Activated T-cell treated with anti-CD3 and anti-CD28 coated beads, Interleukin-2, amount 50 U/mL, for 72 hours (primary cell): ENCODE results near the gene UBXN10. TPM values are rescaled to one million over a fixed set of nuclear protein-coding genes. Genes with fewer than 3 reads are reported as not detected.

Experiments used
- ATAC-seq, 2 donors: fragments of 150-1000 bp; cut with Tn5 transposase; replicated peaks in 1 of 2; 2 replicates each; pipeline ENCODE4 v1.10.0; 2021; ENCODE audit warnings: moderate library complexity in 2 of 2, mild to moderate bottlenecking in 1 of 2
- DNase-seq, 2 donors: peaks; one replicate each; pipeline ENCODE4 v3.0.0; 2021 to 2022; ENCODE audit warnings: mixed read lengths in 1 of 2
- H3K27ac Mint-ChIP-seq: one replicate; pipeline ENCODE4 v1.8.0; 2022; ENCODE audit warnings: mild to moderate bottlenecking, moderate library complexity, mixed read lengths
- H3K27me3 Mint-ChIP-seq: one replicate; pipeline ENCODE4 v1.8.0; 2022; ENCODE audit warnings: low read depth, mixed read lengths
- H3K36me3 Mint-ChIP-seq, 2 donors: one replicate each; pipeline ENCODE4 v1.8.0; 2022; ENCODE audit warnings: mixed read lengths in 2 of 2, mild to moderate bottlenecking in 1 of 2; ENCODE audit not compliant: insufficient read depth in 2 of 2
- H3K4me1 Mint-ChIP-seq: one replicate; pipeline ENCODE4 v1.8.0; 2022; ENCODE audit warnings: low read depth, mixed read lengths
- H3K4me3 Mint-ChIP-seq, 2 donors: one replicate each; pipeline ENCODE4 v1.8.0; 2022; ENCODE audit warnings: mild to moderate bottlenecking in 2 of 2, mixed read lengths in 2 of 2, moderate library complexity in 2 of 2
- H3K9me3 Mint-ChIP-seq, 2 donors: one replicate each; pipeline ENCODE4 v1.8.0; 2022; ENCODE audit warnings: mixed read lengths in 2 of 2
- total RNA-seq, 2 donors: library from RNA; stranded (reverse); gene quantifications; one replicate each; pipeline ENCODE4 v1.2.3, GENCODE V29; 2022

The UBXN10 gene
- total RNA-seq, 2 donors from 2014 or later: 0.91 to 0.93 TPM

DNA sequence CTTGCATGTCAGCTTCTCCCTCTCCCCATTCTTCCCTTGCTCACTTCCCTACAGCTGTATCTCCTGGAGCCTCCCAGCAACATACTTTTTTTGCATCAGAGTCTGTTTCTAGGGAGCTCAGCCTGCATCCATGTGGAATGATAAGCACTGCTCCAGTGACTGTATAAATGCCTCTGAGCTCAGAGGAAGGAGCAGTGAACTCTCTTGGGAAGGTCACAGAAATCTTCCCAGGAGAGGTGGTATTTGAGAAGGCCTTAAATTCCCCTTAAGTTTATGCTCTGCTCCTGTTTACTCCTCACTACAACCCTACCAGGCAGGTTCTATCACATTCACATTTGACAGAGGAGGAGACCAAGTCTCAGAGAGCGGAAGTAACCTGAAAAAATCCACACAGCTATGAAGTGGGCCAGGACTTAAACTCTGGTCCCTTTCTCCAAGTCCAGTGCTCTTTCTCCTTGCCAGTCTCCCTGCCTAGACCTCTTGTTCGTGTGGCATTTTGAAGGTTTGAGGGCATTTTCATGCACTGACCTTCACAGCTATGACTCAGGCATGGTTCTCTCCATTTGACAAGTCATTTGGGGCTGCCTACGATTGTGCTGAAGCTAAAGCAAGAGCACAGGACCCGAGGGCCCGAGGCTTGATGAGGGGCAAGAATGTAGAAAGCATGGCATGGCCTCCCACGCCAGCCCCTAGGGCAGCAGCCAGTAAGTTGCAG lies 5.6 kb upstream of the UBXN10 start:
- DNase-seq (no peak), ATAC-seq (no peak)
- Mint-ChIP-seq H3K9me3 (peaks cover 4 to 9% of the 10 kb centered on the region in 2 donors), H3K36me3 (peaks cover 4% of the 10 kb centered on the region in 2 donors), H3K27me3 (peaks cover 8% of the 10 kb centered on the region), H3K27ac (no peak overlapping the region), H3K4me1 (peaks cover 35% of the 10 kb centered on the region), H3K4me3 (no peak overlapping the region)

DNA sequence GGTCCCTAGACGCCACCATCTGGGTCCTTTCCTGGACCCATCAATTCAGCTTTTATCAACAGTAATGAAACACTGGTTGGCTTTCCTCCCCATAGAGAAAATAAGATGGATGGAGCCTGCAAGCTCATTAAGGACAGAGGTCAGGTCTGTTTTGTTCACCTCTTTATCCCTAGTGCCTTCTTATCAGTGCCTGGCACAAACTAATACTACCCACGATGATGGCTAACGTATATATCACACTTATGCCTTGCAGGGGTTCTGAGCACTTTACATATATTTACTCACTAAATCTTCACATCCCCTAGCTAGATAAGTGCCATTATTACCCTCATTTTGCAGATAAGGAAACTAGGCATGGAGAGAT lies 5.1 kb upstream of the UBXN10 start:
- ATAC-seq: no peak
- H3K4me3 Mint-ChIP-seq: no peak overlapping the region
- peaks cover 8% of the 10 kb centered on the region for H3K27me3 Mint-ChIP-seq
- no peak overlapping the region for H3K27ac Mint-ChIP-seq
- peaks cover 4% of the 10 kb centered on the region in 2 donors for H3K36me3 Mint-ChIP-seq
- H3K9me3 Mint-ChIP-seq: peaks cover 4 to 9% of the 10 kb centered on the region in 2 donors
- H3K4me1 Mint-ChIP-seq: peaks cover 33% of the 10 kb centered on the region
- no peak for DNase-seq

DNA sequence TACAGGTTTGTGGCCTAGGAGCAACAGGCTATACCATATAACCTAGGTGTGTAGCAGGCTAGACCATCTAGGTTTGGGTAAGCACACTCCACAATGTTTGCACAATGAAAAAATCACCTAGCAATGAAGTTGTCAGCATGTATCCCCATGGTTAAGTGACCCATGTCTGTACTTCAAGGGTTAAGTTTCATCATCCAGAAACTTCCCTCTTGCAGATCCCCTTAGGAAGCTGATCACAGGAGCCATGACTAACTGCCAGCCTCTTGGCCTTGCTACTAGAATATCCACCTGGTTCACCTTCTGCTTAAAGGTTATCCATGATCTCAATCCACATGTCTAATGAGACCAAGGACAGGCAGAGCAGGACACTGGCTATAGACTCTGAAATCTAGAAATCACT lies 3.5 kb upstream of the UBXN10 start:
- DNase-seq (no peak), ATAC-seq (no peak)
- Mint-ChIP-seq H3K4me3 (no peak overlapping the region), H3K27ac (no peak overlapping the region), H3K27me3 (peaks cover 8% of the 10 kb centered on the region), H3K9me3 (peaks cover 4 to 9% of the 10 kb centered on the region in 2 donors), H3K4me1 (peaks cover 43% of the 10 kb centered on the region), H3K36me3 (peaks cover 4% of the 10 kb centered on the region in 2 donors)

DNA sequence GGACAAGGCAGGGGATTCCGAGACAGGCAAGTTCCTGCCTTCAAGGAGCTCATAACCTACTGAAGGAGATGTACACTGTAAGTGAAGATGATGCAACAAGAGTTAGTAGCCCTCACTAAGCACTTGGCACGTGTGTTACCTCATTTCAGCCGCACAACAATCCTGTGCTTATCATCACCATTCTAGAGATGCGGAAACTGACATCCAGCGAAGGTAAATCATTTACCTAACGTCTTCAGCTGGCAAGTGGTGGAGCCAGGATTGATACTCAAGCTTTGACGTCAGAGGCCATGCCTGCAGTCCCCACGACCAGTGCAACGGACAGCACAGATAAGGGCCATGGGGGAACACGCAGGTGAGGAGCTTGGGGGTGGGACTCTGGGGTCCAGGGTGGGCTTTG lies 2.9 kb upstream of the UBXN10 start:
- Mint-ChIP-seq H3K4me3 (no peak overlapping the region), H3K27ac (no peak overlapping the region), H3K9me3 (peaks cover 4 to 9% of the 10 kb centered on the region in 2 donors), H3K4me1 (peaks cover 49% of the 10 kb centered on the region), H3K27me3 (peaks cover 13% of the 10 kb centered on the region), H3K36me3 (peaks cover 4% of the 10 kb centered on the region in 2 donors)
- ATAC-seq (no peak), DNase-seq (no peak)

DNA sequence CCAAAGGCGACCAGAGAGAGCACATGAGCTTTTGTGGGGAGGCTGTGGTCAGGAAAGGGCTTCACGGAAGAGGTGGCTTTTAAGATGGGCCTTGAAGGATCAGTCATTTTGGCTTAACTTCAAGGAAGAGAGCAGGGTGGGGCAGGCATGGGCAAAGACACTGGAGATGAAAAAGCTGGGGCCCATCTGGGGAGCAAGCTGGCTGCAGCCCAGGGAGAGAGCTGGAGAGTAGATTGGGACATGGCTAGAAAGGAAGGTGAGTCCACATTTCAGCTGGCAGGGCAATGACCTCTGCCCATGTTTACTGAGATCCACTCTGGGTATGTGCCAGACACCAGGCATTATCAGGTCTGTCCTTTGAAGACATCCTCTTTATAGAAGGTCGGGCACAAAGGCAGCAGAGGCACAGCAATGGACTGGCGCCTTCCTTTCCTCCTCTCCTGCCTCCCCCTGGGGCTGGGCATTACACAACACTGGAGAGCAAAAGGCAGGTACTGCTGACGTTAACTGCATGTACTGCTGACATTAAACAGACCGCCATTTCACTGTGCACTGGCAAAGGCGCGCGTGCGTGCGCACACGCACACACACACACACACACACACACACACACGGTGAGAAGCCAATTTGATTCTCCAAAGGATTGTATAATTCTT lies 2.2 kb upstream of the UBXN10 start:
- ATAC-seq (no peak), DNase-seq (no peak)
- Mint-ChIP-seq H3K4me1 (peaks cover 56% of the 10 kb centered on the region), H3K27ac (no peak overlapping the region), H3K36me3 (peaks cover 4% of the 10 kb centered on the region in 2 donors), H3K4me3 (peak overlapping the region in 1 of 2 donors; percentile 80), H3K9me3 (peaks cover 4 to 9% of the 10 kb centered on the region in 2 donors), H3K27me3 (peaks cover 20% of the 10 kb centered on the region)

DNA sequence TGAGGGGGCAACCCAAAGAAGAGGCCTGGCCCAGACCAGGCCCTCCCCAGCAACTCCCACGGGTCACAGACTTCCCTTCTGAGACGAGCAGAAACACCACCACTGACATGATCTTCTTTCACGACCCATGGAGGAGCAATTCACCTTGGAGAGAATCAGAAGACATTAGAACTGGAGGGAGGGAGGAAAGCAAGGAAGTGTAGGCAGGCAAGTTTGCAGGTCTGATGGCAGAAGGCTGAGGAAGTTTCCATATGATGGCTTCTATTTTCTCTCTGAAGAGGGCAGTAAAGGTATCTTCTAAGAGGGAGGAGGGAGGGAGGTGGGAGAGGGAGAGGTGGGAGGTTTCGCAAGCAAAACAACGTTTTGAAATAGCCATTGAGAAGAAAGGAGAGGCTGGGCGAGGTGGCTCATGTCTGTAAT lies 1.4 kb upstream of the UBXN10 start:
- peaks cover 4 to 6% of the 10 kb centered on the region in 2 donors for H3K9me3 Mint-ChIP-seq
- H3K4me1 Mint-ChIP-seq: peaks cover 62% of the 10 kb centered on the region
- no peak overlapping the region for H3K27ac Mint-ChIP-seq
- no peak for DNase-seq
- H3K27me3 Mint-ChIP-seq: peaks cover 27% of the 10 kb centered on the region
- ATAC-seq: no peak
- H3K36me3 Mint-ChIP-seq: peaks cover 4% of the 10 kb centered on the region in 2 donors
- peak overlapping the region; percentile 80 to 81 for H3K4me3 Mint-ChIP-seq

DNA sequence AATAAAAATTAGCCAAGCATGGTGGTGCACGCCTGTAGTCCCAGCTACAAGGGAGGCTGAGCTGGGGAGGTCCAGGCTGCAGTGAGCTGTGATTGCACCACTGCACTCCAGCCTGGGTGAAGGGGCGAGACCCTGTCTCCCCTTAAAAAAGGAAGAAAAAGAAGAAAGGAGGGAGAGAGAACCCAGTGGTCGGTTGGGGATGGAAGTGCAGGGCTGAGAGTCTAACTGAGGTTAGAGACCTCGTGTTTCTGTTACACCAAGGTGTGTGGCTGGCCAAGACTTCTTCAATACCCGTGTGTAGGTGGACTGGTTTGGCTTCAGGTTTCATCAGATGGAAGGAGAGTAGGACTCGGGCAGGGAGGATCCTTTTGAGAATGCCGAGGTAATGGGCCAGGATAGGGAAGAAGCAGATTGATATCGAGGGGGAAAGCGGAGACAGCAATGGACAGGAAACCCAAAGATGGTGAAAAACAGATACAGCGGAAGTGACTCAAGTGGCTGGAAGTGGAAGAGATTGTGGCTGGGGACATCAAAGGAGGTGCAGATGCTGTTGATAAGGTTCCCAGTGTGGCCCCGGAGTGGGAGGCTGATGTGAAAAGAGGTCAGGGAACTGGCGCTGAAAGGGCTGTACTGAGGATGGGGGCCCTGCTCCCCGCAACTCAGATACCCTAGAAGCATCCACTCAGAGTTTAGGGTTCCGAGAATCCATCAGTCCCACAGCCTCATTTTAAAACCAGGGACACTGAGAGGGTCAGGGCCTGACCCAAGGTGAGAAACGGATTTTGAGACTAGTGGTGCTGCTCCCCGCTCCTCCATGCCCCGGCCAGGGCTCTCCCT lies 681 bp upstream of the UBXN10 start:
- no peaks in the 10 kb centered on the region for H3K36me3 Mint-ChIP-seq
- no peaks in the 10 kb centered on the region for H3K9me3 Mint-ChIP-seq

DNA sequence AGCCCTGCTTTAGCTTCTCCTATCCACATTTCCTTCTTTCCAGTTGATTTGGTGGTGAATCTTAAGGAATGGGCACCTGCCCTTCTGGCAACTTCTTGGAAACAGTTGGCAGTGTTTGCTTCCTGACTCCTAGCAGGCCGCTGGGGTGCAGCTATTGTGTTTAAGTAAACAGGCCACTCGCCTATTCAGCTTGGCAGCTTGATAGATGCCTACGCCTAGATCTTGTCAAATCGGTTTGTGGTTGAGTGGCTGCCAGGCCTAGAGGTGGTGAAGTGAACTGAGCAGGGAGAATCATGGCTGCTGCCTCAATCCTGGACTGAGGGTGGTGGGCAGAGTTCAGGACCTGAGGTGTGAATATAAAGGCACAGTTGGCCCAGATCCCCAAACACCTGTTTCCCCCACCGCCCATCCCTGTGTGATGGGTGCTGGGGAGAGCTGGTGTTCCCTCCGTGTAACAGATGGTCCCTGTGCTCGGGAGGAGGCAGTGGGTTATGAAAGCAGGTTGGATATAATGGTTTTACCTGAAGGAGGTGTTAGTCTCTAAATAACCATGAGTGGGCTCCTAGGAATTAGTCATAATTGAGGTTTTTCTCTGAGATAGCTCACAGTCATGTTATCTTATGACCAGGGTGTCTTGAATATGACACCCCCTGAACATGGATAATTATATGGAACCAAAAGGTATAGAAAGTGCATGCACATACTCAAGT lies 1.4 kb downstream of the UBXN10 start:
- DNase-seq (peak; percentile 41 to 59), ATAC-seq (peak; percentile 39 to 43)
- no peaks in the 10 kb centered on the region for H3K36me3 Mint-ChIP-seq
- peak overlapping the region; percentile 3 for H3K27ac Mint-ChIP-seq
- H3K27me3 Mint-ChIP-seq: peaks cover 40% of the 10 kb centered on the region
- H3K4me1 Mint-ChIP-seq: peaks cover 56% of the 10 kb centered on the region
- peak overlapping the region; percentile 80 to 82 for H3K4me3 Mint-ChIP-seq
- no peaks in the 10 kb centered on the region for H3K9me3 Mint-ChIP-seq

More for the DNA sequence above, 681 bp upstream of the UBXN10 start:
- H3K27me3 Mint-ChIP-seq: peaks cover 34% of the 10 kb centered on the region
- ATAC-seq (peak; percentile 81 to 84), DNase-seq (peak; percentile 75 to 80)
- peak overlapping the region; percentile 80 to 81 for H3K4me3 Mint-ChIP-seq
- peak overlapping the region; percentile 74 for H3K27ac Mint-ChIP-seq
- H3K4me1 Mint-ChIP-seq: peaks cover 56% of the 10 kb centered on the region

DNA sequence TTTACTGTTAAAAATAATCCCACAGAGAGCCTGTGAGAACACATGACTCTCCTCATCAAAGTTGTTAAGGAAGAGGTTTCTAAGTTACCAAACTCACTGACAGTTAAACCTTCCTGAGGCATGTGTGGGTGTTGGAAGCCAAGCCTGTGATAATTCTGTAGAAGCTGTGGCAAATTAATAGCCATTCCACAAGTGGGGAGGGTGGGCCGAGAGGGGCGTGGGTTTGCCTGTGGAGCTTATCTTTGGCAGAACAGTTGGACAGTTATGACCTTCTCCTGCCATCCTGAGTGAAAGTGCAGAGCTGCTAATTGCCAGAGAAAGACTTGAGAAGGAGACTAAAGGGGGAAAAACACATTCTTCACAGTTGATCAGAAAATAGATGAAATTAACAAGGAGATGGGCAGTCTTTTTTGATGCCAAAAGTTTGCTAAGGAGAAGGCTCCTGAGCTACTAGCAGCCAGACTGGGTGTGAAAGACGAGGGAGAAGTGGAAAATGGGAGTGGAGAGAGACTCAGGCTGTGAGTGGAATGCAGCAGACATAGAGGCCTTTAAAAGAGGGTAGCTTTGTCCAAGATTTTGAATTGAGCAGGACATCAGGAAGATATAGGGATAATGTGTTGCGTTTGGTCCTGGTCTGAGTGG lies 2.0 kb downstream of the UBXN10 start:
- DNase-seq: no peak
- Mint-ChIP-seq H3K4me1 (peaks cover 56% of the 10 kb centered on the region), H3K27ac (no peak overlapping the region), H3K36me3 (no peaks in the 10 kb centered on the region), H3K9me3 (no peaks in the 10 kb centered on the region), H3K4me3 (peak overlapping the region; percentile 80 to 82), H3K27me3 (peaks cover 47% of the 10 kb centered on the region)
- ATAC-seq: no peak

DNA sequence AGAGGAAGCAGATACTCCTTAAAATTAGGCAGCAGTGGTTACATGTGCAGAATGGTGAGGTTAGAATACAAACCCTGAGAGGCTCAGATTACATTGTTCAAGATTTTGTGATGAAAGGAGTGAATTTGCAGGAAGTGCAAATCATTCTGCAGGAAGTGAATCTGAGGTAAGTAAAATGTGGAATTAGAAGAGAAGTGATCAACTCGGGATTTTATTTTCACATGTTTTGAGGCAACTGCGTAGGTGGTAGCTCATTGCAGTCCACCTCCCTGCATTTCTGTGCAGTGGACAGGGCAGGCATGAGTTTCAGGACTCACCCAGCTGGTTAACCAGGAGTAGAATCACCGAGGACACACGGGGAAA lies 2.5 kb downstream of the UBXN10 start:
- H3K27ac Mint-ChIP-seq: no peak overlapping the region
- no peaks in the 10 kb centered on the region for H3K9me3 Mint-ChIP-seq
- peaks cover 45% of the 10 kb centered on the region for H3K27me3 Mint-ChIP-seq
- H3K4me3 Mint-ChIP-seq: no peak overlapping the region
- ATAC-seq (no peak), DNase-seq (no peak)
- H3K36me3 Mint-ChIP-seq: no peaks in the 10 kb centered on the region
- H3K4me1 Mint-ChIP-seq: peaks cover 53% of the 10 kb centered on the region

DNA sequence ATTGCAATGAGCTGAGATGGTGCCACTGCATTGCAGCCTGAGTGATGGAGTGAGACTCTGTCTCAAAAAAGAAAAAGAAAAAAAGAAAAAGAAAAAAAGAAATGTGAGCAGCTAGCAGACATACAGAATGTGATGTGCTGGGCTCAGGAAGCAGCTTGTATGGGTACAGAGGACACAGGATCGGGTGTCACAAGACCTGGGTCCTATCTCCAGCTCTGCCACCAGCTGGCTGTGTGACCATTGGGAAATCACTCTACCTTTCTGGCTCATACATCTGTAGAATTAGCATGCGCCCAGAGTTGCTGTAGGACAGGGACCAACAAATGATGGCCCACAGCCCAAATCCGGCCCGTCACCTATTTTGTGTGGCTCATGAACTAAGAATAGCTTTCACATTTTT lies 3.8 kb downstream of the UBXN10 start:
- ATAC-seq: no peak
- no peak for DNase-seq
- Mint-ChIP-seq H3K9me3 (no peaks in the 10 kb centered on the region), H3K4me1 (peaks cover 44% of the 10 kb centered on the region), H3K27me3 (peaks cover 50% of the 10 kb centered on the region), H3K4me3 (no peak overlapping the region), H3K36me3 (no peaks in the 10 kb centered on the region), H3K27ac (no peak overlapping the region)
